GM18867 (cell line): Measurements from ENCODE around the gene NECTIN3.

Experiments
- ATAC-seq: cut with Tn5 transposase; IDR thresholded peaks from one replicate; pipeline ENCODE4 v1.9.1; 2021; ENCODE audit warnings: mild to moderate bottlenecking, moderate library complexity; ENCODE audit not compliant: unreplicated experiment

NECTIN3 gene

DNA sequence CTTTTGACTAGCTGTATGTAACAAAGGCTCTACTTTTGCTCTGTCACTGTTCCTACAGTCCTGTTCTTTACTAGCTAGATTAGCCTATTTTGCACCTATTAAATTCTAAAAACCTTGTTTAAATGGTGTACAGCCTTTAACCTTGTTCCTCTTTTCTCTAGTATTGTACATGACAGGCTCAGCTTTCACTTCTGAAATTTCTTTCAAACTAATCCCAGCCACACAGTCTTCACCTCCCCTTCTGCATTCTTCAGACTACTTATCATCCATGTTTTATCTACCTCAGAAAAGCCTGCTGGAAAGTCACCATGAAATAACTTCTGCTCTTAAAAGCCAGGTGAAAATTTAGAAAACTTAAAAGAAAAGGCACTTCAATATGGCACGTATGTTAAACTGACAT lies 122.4 kb downstream of the NECTIN3 start:
- ATAC-seq = no peak

DNA sequence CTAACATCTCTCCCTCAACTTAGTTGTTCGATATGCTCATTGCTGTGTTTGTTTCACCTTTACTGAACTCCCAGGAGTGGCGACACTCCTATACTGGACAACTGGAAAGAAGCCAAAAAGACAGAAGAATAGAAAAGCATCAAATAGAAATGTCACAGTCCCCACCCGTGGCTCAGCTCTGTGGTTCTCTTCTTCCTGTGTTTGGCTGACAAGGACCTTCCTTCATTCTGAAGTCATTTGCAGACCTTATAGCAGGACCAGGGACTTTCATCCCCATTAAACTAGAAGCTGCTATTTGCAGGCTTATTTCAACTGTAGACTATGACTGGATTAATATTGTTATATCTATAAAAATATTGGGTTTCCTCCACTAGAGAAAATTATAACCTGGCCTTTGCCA lies 125.9 kb downstream of the NECTIN3 start:
- ATAC-seq = no peak

DNA sequence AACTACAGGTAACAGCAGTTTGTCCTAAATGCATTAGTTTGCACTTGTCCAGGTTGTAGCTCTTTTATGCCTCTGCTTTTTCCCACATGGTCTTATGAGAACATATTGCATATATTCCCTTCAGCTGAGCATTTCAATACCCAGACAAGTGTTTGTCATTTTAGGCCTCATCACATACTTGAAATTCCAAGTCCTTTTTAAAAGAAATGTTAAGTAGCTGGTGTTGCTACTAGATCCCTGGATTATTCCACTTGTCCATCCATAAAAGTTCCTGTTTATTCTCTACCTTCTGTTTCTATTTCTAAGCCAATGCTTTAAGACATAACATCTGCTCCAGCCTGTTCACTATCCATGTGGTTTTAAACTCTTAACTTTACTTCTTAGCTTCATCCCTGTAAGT lies 128.4 kb downstream of the NECTIN3 start:
- ATAC-seq = no peak

DNA sequence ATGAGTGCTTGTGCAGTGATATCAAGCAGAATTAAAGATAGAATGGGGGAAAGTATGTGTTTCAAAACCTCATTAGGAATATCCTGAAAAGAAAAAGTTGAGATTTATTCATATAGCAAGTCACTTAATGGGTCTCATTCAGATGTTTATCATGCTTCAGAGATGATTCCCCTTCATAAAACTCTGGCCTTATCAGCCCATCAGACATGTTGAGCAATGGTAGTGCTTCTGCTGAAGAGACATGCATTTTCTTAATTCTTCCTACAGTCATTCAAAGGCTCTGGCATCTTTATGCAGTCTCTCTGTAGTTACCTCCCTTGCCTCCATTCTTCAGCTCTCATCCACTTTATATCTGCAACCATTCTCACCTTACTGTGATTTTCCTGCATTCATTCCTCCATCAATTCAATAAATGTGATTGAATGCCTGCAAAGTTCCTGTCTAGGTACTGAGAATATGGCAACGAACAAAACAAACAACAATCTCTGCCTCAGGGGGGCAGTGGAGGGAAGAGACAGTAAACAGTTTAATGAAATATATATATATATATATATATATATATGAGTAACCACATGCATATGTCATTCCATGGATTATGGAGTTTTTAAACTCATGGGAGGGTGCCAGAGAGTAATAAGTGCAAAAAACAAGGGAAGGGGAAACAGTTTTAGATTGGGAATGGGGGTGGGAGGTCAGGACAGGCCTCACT lies 138.5 kb downstream of the NECTIN3 start:
- no peak for ATAC-seq

DNA sequence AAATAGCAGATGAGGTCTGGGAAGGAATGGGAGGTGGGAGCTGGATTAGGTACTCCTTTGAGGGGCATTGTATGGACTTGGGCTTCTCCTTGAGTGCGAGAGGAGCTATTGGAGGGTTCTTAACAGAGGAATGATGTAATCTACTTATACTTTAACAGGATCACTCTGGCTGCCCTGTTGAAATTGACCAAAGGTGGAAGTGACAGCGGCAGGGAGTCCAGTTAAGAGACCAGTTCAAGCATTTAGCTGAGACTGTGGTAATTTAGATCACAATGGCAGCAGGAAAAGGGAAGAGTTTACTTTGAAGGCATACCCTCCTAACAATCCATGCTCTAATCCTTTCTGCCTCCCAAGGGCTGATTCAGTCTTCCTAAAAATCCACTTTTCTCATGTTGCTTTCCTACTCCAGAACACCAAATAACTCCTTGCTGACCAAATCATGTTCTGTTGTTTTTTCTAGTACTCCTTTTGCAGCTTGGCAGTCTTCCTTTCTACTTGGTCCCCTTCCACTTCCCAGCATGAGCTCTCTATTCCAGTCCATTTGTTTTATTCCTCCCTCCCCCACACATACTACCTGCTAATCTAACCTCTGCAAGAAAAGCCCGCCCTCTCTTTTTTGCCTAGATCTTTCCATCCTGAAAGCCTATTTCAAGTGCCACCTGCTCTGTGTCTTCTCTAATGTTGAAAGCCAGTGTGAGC lies 139.4 kb downstream of the NECTIN3 start:
- no peak for ATAC-seq

DNA sequence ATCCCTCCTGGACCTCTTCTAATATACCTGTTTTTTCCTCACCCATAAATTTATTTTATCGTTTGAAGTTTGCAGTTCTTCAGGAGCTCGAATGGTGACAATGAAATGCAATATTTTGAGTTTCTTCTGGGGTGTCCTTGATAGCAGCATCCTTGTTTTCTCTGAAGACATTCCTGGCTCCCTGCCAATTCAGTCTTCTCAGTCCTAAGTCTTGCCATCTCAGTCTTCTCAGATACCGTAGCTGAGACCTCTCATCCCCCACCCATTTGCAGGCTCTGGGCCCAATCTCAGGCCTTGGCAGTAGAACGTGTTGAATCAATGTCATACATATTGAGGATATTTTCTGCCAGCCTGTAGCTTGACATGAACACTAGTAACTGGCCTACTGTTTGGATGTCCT lies 140.9 kb downstream of the NECTIN3 start:
- ATAC-seq = no peak

DNA sequence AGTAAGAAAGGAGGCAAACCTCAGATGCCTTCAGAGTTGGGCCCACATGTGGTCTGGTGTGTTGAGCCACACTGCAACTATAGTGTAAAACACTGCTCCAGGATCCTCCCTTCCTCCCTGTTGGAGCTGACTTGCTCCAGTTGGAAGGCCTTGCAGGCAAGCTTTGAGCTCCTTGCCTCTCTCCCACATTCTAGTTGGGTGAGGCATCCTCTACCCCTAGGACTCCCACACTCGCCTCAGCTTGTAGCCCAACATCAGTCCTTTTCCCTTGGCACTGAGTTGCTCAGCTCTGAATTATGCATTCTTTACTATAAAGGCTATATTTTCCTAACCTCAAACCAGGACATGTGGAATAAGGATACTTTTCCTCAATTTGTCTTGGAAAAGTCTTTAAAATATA lies 143.9 kb downstream of the NECTIN3 start:
- ATAC-seq = no peak

DNA sequence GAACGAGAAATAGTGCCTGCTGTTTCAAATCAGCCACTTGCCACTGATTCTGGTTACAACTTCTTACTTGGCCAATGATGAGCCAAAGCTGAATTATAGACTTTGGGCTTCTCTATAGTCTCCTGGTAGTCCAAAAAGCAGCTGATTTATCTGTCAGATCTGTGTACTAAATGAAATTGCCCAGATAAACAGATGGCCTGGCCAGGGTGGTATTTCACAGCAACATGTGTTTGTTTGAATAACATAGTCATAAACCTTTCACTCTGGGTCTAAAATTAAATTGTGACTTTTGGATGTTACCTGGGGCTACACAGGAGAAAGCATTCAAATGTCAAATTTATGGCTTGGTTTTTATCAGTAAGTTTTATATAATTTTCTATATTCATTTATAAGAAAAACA lies 147.0 kb downstream of the NECTIN3 start:
- no peak for ATAC-seq

DNA sequence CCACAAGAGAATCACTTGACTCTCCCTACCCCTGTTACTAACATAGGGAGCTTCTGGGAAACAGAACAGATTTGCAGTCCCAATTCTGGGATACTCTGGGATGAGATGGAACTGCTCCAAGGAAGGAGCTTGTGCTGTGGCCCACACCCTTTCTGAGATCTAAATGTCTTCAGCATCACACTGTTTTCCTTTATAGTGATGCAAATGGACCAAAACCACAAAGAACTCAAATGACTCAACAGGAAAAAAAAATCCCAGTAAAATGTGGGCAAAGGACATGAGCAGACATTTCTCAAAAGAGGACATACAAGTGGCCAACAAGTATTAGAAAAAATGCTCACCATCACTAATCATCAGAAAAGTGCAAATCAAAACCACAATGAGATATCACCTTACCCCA lies 155.6 kb downstream of the NECTIN3 start:
- ATAC-seq = no peak

DNA sequence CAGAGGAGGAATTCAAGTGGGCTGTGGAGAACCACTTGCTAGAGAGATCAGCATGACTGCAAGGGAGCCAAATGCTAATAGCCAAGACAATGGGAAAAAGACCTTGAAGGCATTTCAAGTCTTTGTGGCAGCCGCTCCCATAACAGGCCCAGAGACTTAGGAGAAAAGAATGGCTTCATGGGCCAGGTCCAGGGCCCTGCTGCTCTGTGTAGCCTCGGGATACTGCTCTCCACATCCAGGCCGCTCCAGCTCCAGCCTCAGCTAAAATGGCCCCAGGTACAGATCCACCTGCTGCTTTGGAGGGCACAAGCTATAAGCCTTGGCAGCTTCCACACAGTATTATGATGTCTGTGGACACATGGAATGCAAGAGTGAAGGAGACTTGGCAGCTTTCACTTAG lies 157.7 kb downstream of the NECTIN3 start:
- ATAC-seq = no peak

DNA sequence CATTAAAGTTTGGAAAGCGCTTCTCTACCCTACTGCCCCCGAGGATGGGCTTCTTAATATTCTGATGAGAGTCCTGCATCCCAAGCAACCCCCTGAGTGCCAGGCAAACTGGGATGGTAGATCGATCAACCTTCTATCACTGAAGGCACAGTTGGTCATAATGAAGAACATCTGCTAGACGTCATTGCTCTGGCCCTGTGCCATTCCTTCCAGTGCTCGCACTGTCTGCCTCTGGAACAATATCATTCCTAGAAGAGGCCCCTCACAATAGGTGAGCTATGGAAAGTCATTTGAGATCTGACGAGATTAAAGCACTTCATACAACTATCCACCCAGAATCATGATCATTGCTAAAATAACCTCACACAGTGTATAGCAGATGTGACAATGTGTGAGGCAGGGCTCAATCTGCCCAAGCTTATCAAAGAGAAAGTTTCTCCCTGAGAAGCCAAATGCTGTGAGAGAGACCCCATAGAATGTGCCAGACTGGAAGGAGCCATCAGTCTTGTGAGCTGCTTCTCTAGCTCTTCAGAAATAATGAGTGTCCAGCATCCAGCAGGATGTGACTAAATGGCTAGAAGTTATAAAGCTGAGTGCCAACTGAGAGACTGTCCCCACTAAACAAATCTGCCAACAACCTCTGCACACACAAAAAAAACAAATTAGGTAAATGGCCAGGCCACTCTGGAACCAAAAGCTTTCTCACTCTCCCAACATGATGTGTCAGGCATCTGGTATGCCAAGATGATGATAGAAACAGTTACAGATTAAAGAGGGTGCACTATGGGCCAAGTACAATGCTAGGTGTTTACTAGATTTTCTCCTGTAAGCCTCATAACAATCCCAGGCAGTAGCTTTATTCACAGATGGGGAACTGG lies 165.5 kb downstream of the NECTIN3 start:
- no peak for ATAC-seq

DNA sequence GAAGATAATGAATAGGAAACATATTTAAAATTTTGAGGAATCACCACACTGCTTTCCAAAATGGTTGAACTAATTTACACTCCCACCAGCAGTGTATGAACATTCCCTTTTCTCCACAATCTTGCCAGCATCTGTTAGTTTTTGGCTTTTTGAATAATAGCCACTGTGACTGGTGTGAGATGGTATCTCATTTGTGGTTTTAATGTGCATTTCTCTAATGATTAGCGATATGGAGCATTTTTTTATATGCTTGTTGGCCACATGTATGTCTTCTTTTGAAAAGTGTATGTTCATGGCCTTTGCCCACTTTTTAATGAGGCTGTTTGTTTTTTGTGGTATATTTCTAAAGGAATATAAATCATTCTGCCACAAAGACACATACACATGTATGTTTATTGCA lies 166.3 kb downstream of the NECTIN3 start:
- no peak for ATAC-seq

DNA sequence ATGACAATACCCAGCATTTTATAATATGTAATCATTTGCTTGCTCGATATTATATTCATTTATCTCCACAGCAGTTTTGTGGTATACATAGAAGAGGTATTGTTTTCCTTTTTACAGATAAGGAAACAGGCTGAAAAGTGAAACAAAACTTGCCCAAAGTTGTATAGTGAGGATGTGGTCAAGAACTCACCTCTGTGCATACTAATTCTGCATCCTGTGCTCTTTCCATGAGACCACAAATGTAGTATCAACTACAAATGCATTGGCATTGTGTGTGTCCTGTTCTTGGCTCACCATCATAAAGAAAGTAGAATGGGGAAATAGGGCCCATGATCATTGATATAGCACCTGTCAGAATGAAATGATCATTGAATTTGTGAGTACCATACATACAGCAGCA lies 167.3 kb downstream of the NECTIN3 start:
- ATAC-seq = peak; percentile 96

DNA sequence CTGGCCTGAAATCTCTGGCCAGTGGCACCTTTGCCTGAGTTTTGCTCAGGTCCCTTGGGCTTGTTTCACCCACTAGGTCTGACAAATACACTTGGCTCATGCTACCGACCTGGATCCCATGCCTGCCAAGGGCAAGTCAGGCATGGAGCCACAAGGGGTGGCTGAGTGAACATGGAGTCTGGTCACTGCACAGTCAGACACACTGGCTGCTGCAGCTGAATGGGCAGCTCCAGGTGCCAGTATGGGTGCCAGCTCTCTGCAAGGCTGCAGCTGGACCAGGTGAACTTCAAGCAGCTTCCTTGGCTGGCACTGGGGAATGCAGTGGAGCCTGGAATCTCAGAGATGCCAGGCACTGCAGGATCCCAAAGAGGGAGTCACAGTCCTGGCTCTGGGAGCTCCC lies 170.3 kb downstream of the NECTIN3 start:
- no peak for ATAC-seq
